Forelimb muscle (tissue), 1 donor: ENCODE data around the gene CABP5. TPM values are rescaled to one million over a fixed set of nuclear protein-coding genes. Genes with fewer than 3 reads are reported as not detected.
"Not testable (repeated sequence)": the region's sequence is repeated elsewhere in the genome, so short reads cannot be mapped to it uniquely, and the experiment has no call there.

Experiments
- DNase-seq: peaks from one replicate; pipeline ENCODE4 v3.0.0-alpha.2; 2013; ENCODE audit warnings: low read depth
- polyA plus RNA-seq: library from polyadenylated mRNA; unstranded; fragments of 120-200 nt; gene quantifications from one replicate; pipeline ENCODE4 v1.2.1, GENCODE V29; 2013; ENCODE audit not compliant: insufficient read length

CABP5 gene
- polyA plus RNA-seq, result not detected

GRCh38 chr19:48043675-48044258 lies at the start of gene CABP5:
TSS of gene CABP5 (minus strand) at chr19:48044079. CDS start at chr19:48043922, 157 bp downstream.
- DNase-seq, result no peak

- not testable (repeated sequence) for DNase-seq
Measured at GRCh38 chr19:48091111-48091718, 47.3 kb upstream of the CABP5 start.

- DNase-seq, result no peak
Measured at GRCh38 chr19:48090281-48090802, 46.5 kb upstream of the CABP5 start.

- DNase-seq, result not testable (repeated sequence)
Measured at GRCh38 chr19:48088991-48089390, 45.1 kb upstream of the CABP5 start.

GRCh38 chr19:48085904-48086864 lies 42.3 kb upstream of the CABP5 start:
- DNase-seq, result no peak

GRCh38 chr19:48085076-48085475 lies 41.2 kb upstream of the CABP5 start:
- no peak for DNase-seq

- DNase-seq, result no peak
Measured at GRCh38 chr19:48081106-48081505, 37.2 kb upstream of the CABP5 start.

- DNase-seq, result not testable (repeated sequence)
Measured at GRCh38 chr19:48070177-48070769, 26.4 kb upstream of the CABP5 start.

- no peak for DNase-seq
Measured at GRCh38 chr19:48069435-48069834, 25.6 kb upstream of the CABP5 start.

GRCh38 chr19:48064509-48064908 lies 20.6 kb upstream of the CABP5 start:
- no peak for DNase-seq

GRCh38 chr19:48061401-48062344 lies 17.8 kb upstream of the CABP5 start:
- no peak for DNase-seq

- no peak for DNase-seq
Measured at GRCh38 chr19:48060381-48060780, 16.5 kb upstream of the CABP5 start.

- DNase-seq, result no peak
Measured at GRCh38 chr19:48059331-48059730, 15.5 kb upstream of the CABP5 start.

GRCh38 chr19:48053856-48054255 lies 10.0 kb upstream of the CABP5 start:
- DNase-seq, result no peak

GRCh38 chr19:48053076-48053475 lies 9.2 kb upstream of the CABP5 start:
- no peak for DNase-seq

GRCh38 chr19:48051335-48052033 lies 7.6 kb upstream of the CABP5 start:
- DNase-seq, result no peak

GRCh38 chr19:48044561-48044960 lies 682 bp upstream of the CABP5 start:
- DNase-seq, result no peak

- no peak for DNase-seq
Measured at GRCh38 chr19:48041877-48042580, 1.9 kb downstream of the CABP5 start.

- no peak for DNase-seq
Measured at GRCh38 chr19:48036765-48037164, 7.1 kb downstream of the CABP5 start.
